ENCODE measurements around the gene SLC45A1.

SLC45A1 gene

GRCh38 chr1:8356256-8357209, 38.6 kb downstream of the SLC45A1 start:
- DNase-seq, result no peak

GRCh38 chr1:8357329-8358101, 39.6 kb downstream of the SLC45A1 start:
- DNase-seq, result no peak

GRCh38 chr1:8358241-8358896, 40.5 kb downstream of the SLC45A1 start:
- no peak for DNase-seq

GRCh38 chr1:8358897-8359616, 41.1 kb downstream of the SLC45A1 start:
- DNase-seq, result no peak

GRCh38 chr1:8359617-8360481, 41.9 kb downstream of the SLC45A1 start:
- DNase-seq, result no peak

- DNase-seq, result no peak
These were observed 42.7 kb downstream of the SLC45A1 start for GRCh38 chr1:8360493-8361197.

- no peak for DNase-seq
These were observed 43.4 kb downstream of the SLC45A1 start for GRCh38 chr1:8361198-8361849.

- no peak for DNase-seq
These were observed 44.8 kb downstream of the SLC45A1 start for GRCh38 chr1:8362701-8363101.

- DNase-seq, result no peak
These were observed 45.4 kb downstream of the SLC45A1 start for GRCh38 chr1:8363186-8363766.

- DNase-seq, result no peak
These were observed 45.9 kb downstream of the SLC45A1 start for GRCh38 chr1:8363767-8364301.

- DNase-seq, result no peak
These were observed 46.9 kb downstream of the SLC45A1 start for GRCh38 chr1:8364528-8365442.

- no peak for DNase-seq
These were observed 47.9 kb downstream of the SLC45A1 start for GRCh38 chr1:8365661-8366362.

- no peak for DNase-seq
These were observed 49.8 kb downstream of the SLC45A1 start for GRCh38 chr1:8367571-8368194.

GRCh38 chr1:8368956-8369639, 51.2 kb downstream of the SLC45A1 start:
- no peak for DNase-seq

- peak; percentile 39 for DNase-seq
These were observed 52.4 kb downstream of the SLC45A1 start for GRCh38 chr1:8370046-8370881.

GRCh38 chr1:8370905-8371315, 53.0 kb downstream of the SLC45A1 start:
- DNase-seq, result no peak
